Testis (tissue), 2 donors: Measurements from ENCODE around the gene TLE6.

Experiments
- CTCF ChIP-seq, 3 experiments: fragments of 450-650 bp in 2 of 3; fragments of 200-600 bp in 1 of 3; sonication (generic) in 1 of 3; IDR thresholded peaks; one replicate each; pipeline ENCODE4 v1.5.1; 2016 to 2019; ENCODE audit warnings: antibody characterized with exemption in 3 of 3, mild to moderate bottlenecking in 2 of 3, moderate library complexity in 1 of 3
- POLR2A ChIP-seq: fragments of 450-650 bp; IDR thresholded peaks from one replicate; pipeline ENCODE4 v1.6.1; 2017; ENCODE audit warnings: antibody characterized with exemption, mild to moderate bottlenecking, moderate library complexity

GRCh38 chr19:2976609-2977000 lies 759 bp upstream of the TLE6 start:
- TF ChIP-seq CTCF (IDR thresholded peaks at IDR 0.05) (no peak), POLR2A (no peak)
